G401.6 (cell line): Measurements from ENCODE around the gene RPL10A.
A peak's percentile ranks its signal among the peaks of the same experiment; 100 is the strongest.

Experiments used
- FAIRE-seq: peaks from 2 replicates; lab custom pipeline; 2012; peaks lifted over from hg19 to GRCh38; lab: Jason Lieb, UNC

The RPL10A gene

GRCh38 chr6:35492974-35493284 is 24.7 kb downstream of the RPL10A start:
- no peak for FAIRE-seq

GRCh38 chr6:35493307-35493983 is 25.2 kb downstream of the RPL10A start:
- no peak for FAIRE-seq

- no peak for FAIRE-seq
Measured at GRCh38 chr6:35494161-35494563, 26.0 kb downstream of the RPL10A start.

GRCh38 chr6:35495258-35496035 is 27.2 kb downstream of the RPL10A start:
- no peak for FAIRE-seq

GRCh38 chr6:35496036-35496840 is 28.0 kb downstream of the RPL10A start:
- FAIRE-seq, result no peak

GRCh38 chr6:35496841-35497570 is 28.8 kb downstream of the RPL10A start, which contains the start of gene TEAD3:
Gene TEAD3 (minus strand): TSS chr6:35497079.
- no peak for FAIRE-seq

- no peak for FAIRE-seq
Measured at GRCh38 chr6:35497571-35498421, 29.6 kb downstream of the RPL10A start.

GRCh38 chr6:35498422-35499067 is 30.3 kb downstream of the RPL10A start:
- FAIRE-seq, result no peak

- no peak for FAIRE-seq
Measured at GRCh38 chr6:35499372-35499771, 31.2 kb downstream of the RPL10A start.

GRCh38 chr6:35500782-35501181 is 32.6 kb downstream of the RPL10A start:
- no peak for FAIRE-seq

GRCh38 chr6:35501784-35502183 is 33.6 kb downstream of the RPL10A start:
- FAIRE-seq, result no peak

GRCh38 chr6:35503534-35503933 is 35.3 kb downstream of the RPL10A start:
- FAIRE-seq, result no peak

- no peak for FAIRE-seq
Measured at GRCh38 chr6:35505999-35506412, 37.8 kb downstream of the RPL10A start.

- no peak for FAIRE-seq
Measured at GRCh38 chr6:35506536-35506935, 38.3 kb downstream of the RPL10A start.

GRCh38 chr6:35507221-35507620 is 39.0 kb downstream of the RPL10A start:
- peak; percentile 48 for FAIRE-seq

- no peak for FAIRE-seq
Measured at GRCh38 chr6:35508027-35508426, 39.8 kb downstream of the RPL10A start.

- no peak for FAIRE-seq
Measured at GRCh38 chr6:35508542-35508941, 40.3 kb downstream of the RPL10A start.

- no peak for FAIRE-seq
Measured at GRCh38 chr6:35510916-35511561, 42.8 kb downstream of the RPL10A start.

GRCh38 chr6:35511562-35511941 is 43.4 kb downstream of the RPL10A start:
- FAIRE-seq, result no peak

GRCh38 chr6:35512006-35512405 is 43.8 kb downstream of the RPL10A start:
- FAIRE-seq, result no peak
